Subcutaneous abdominal adipose tissue (tissue), 5 donors: ENCODE results near the gene ROBO1.

Experiments used
- H3K27ac ChIP-seq: one replicate; pipeline ENCODE4 v1.7.0; 2013; ENCODE audit warnings: low read depth, mild to moderate bottlenecking, inconsistent platforms, low read length, moderate library complexity
- H3K27me3 ChIP-seq, 5 donors: one replicate each; pipeline ENCODE4 v1.7.0; 2013; ENCODE audit warnings: low read length in 5 of 5, inconsistent platforms in 1 of 5; ENCODE audit not compliant: control insufficient read depth in 5 of 5, insufficient read depth in 4 of 5
- H3K36me3 ChIP-seq, 5 donors: one replicate each; pipeline ENCODE4 v1.7.0; 2013; ENCODE audit warnings: low read length in 5 of 5; ENCODE audit not compliant: control insufficient read depth in 5 of 5, insufficient read depth in 5 of 5
- H3K4me1 ChIP-seq, 5 donors: one replicate each; pipeline ENCODE4 v1.7.0; 2013; ENCODE audit warnings: low read length in 5 of 5, mild to moderate bottlenecking in 3 of 5, moderate library complexity in 1 of 5; ENCODE audit not compliant: control insufficient read depth in 5 of 5, insufficient read depth in 5 of 5
- H3K4me3 ChIP-seq, 5 donors: one replicate each; pipeline ENCODE4 v1.7.0; 2013; ENCODE audit warnings: low read length in 5 of 5, low read depth in 1 of 5
- H3K9ac ChIP-seq, 5 donors: one replicate each; pipeline ENCODE4 v1.7.0; 2013; ENCODE audit warnings: low read length in 5 of 5, mild to moderate bottlenecking in 4 of 5, moderate library complexity in 3 of 5
- H3K9me3 ChIP-seq, 5 donors: one replicate each; pipeline ENCODE4 v1.7.0; 2013; ENCODE audit warnings: low read length in 5 of 5; ENCODE audit not compliant: control insufficient read depth in 5 of 5
- donor health status: healthy.
- donor health status: healthy.
- donor health status: healthy.
- donor health status: healthy.
- donor health status: healthy.

The ROBO1 gene

GRCh38 chr3:78660957-78661356 lies 1106.8 kb downstream of the ROBO1 start:
- no peaks in the 10 kb centered on the region for H3K9me3 ChIP-seq
- H3K4me1 ChIP-seq, result peaks cover 0 to 3% (median 0%) of the 10 kb centered on the region in 5 donors
- H3K9ac ChIP-seq, result no peak overlapping the region
- no peaks in the 10 kb centered on the region for H3K27me3 ChIP-seq
- peaks cover 0 to 6% (median 0%) of the 10 kb centered on the region in 5 donors for H3K36me3 ChIP-seq
- H3K27ac ChIP-seq, result no peak overlapping the region
- H3K4me3 ChIP-seq, result no peak overlapping the region

- peaks cover 0 to 3% (median 0%) of the 10 kb centered on the region in 5 donors for H3K4me1 ChIP-seq
- H3K36me3 ChIP-seq, result peaks cover 0 to 6% (median 0%) of the 10 kb centered on the region in 5 donors
- H3K9ac ChIP-seq, result no peak overlapping the region
- H3K27ac ChIP-seq, result no peak overlapping the region
- no peaks in the 10 kb centered on the region for H3K27me3 ChIP-seq
- no peaks in the 10 kb centered on the region for H3K9me3 ChIP-seq
- H3K4me3 ChIP-seq, result no peak overlapping the region
Measured at GRCh38 chr3:78659386-78659987, 1108.3 kb downstream of the ROBO1 start.

GRCh38 chr3:78647726-78648125 lies 1120.1 kb downstream of the ROBO1 start:
- peaks cover 0 to 4% (median 0%) of the 10 kb centered on the region in 5 donors for H3K4me1 ChIP-seq

GRCh38 chr3:78645628-78646310 lies 1122.0 kb downstream of the ROBO1 start:
- no peak overlapping the region for H3K4me3 ChIP-seq
- H3K9ac ChIP-seq, result no peak overlapping the region

More at GRCh38 chr3:78647726-78648125, 1120.1 kb downstream of the ROBO1 start:
- Histone ChIP-seq H3K4me3 (no peak overlapping the region), H3K27me3 (no peaks in the 10 kb centered on the region), H3K9ac (no peak overlapping the region), H3K9me3 (no peaks in the 10 kb centered on the region), H3K36me3 (peaks cover 0 to 12% (median 0%) of the 10 kb centered on the region in 5 donors), H3K27ac (no peak overlapping the region)

GRCh38 chr3:78644847-78645246 lies 1123.0 kb downstream of the ROBO1 start:
- Histone ChIP-seq H3K27ac (no peak overlapping the region), H3K9ac (no peak overlapping the region), H3K4me1 (peaks cover 0 to 4% (median 0%) of the 10 kb centered on the region in 5 donors), H3K4me3 (no peak overlapping the region), H3K27me3 (no peaks in the 10 kb centered on the region), H3K9me3 (no peaks in the 10 kb centered on the region), H3K36me3 (peaks cover 0 to 8% (median 0%) of the 10 kb centered on the region in 5 donors)

More at GRCh38 chr3:78645628-78646310, 1122.0 kb downstream of the ROBO1 start:
- Histone ChIP-seq H3K36me3 (peaks cover 0 to 9% (median 0%) of the 10 kb centered on the region in 5 donors), H3K4me1 (peaks cover 0 to 4% (median 0%) of the 10 kb centered on the region in 5 donors), H3K27me3 (no peaks in the 10 kb centered on the region), H3K9me3 (no peaks in the 10 kb centered on the region), H3K27ac (no peak overlapping the region)

GRCh38 chr3:78642226-78643035 lies 1125.4 kb downstream of the ROBO1 start:
- peaks cover 0 to 8% (median 0%) of the 10 kb centered on the region in 5 donors for H3K36me3 ChIP-seq
- peaks cover 0 to 4% (median 0%) of the 10 kb centered on the region in 5 donors for H3K4me1 ChIP-seq
- no peak overlapping the region for H3K27ac ChIP-seq
- no peak overlapping the region for H3K4me3 ChIP-seq
- no peak overlapping the region for H3K9ac ChIP-seq
- H3K27me3 ChIP-seq, result no peaks in the 10 kb centered on the region
- no peaks in the 10 kb centered on the region for H3K9me3 ChIP-seq

- no peak overlapping the region for H3K27ac ChIP-seq
- no peak overlapping the region for H3K4me3 ChIP-seq
- no peaks in the 10 kb centered on the region for H3K27me3 ChIP-seq
- H3K4me1 ChIP-seq, result peaks cover 0 to 4% (median 0%) of the 10 kb centered on the region in 5 donors
- no peak overlapping the region for H3K9ac ChIP-seq
- no peaks in the 10 kb centered on the region for H3K9me3 ChIP-seq
- peaks cover 0 to 3% (median 0%) of the 10 kb centered on the region in 5 donors for H3K36me3 ChIP-seq
Measured at GRCh38 chr3:78641703-78642102, 1126.1 kb downstream of the ROBO1 start.

GRCh38 chr3:78634316-78634715 lies 1133.5 kb downstream of the ROBO1 start:
- H3K27me3 ChIP-seq, result no peaks in the 10 kb centered on the region
- peaks cover 0 to 23% (median 9%) of the 10 kb centered on the region in 5 donors for H3K36me3 ChIP-seq
- H3K9ac ChIP-seq, result no peak overlapping the region
- no peaks in the 10 kb centered on the region for H3K4me1 ChIP-seq
- H3K9me3 ChIP-seq, result no peaks in the 10 kb centered on the region
- no peak overlapping the region for H3K27ac ChIP-seq
- no peak overlapping the region for H3K4me3 ChIP-seq

GRCh38 chr3:78633626-78634025 lies 1134.2 kb downstream of the ROBO1 start:
- Histone ChIP-seq H3K4me3 (no peak overlapping the region), H3K27me3 (no peaks in the 10 kb centered on the region), H3K9ac (no peak overlapping the region), H3K27ac (no peak overlapping the region), H3K9me3 (no peaks in the 10 kb centered on the region), H3K4me1 (no peaks in the 10 kb centered on the region), H3K36me3 (peaks cover 0 to 24% (median 9%) of the 10 kb centered on the region in 5 donors)
